HG03565 (cell line): Measurements from ENCODE around the gene AKAP12.
"Not testable (repeated sequence)": the region's sequence is repeated elsewhere in the genome, so short reads cannot be mapped to it uniquely, and the experiment has no call there.

Experiments
- ATAC-seq: cut with Tn5 transposase; IDR thresholded peaks from one replicate; pipeline ENCODE4 v1.9.1; 2021; ENCODE audit warnings: mild to moderate bottlenecking, moderate library complexity; ENCODE audit not compliant: unreplicated experiment

Gene AKAP12

GRCh38 chr6:151339369-151339768 lies 99.6 kb downstream of the AKAP12 start:
- no peak for ATAC-seq

DNA sequence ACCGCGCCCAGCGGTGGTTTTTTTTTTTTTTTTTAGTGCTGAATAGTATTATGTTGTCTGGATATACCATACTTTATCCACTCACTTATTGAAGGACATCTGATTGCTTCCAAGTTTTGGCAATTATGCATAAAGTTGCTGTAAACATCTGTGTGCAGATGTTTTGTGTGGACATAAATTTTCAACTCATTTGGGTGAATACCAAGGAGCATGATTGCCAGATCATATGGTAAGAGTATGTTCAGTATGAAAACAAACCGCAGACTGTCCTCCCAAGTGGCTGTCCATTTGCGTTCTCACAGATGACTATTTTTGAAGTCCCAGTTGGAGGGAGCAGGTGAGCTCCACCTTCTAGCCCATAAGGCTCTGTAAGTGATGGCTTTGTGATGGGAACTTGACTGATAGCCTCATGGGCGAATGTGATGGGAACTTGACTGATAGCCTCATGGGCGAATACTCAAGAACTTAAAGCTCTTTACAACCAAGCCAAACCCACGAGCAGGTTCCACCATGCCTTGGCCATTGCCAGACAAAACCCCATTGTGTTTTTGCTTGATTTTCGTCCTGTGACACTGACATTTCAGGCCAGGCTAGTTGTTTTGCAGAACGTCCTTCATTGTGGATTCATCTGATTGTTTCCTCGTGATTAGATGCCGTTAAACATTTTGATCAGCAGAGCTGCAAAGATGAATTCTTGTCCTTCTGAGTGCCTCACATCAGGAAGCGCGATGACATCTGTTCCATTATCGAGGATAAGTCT lies 100.6 kb downstream of the AKAP12 start:
- no peak for ATAC-seq

GRCh38 chr6:151341476-151342195 lies 101.9 kb downstream of the AKAP12 start:
- no peak for ATAC-seq

GRCh38 chr6:151342750-151343149 lies 103.0 kb downstream of the AKAP12 start:
- not testable (repeated sequence) for ATAC-seq

DNA sequence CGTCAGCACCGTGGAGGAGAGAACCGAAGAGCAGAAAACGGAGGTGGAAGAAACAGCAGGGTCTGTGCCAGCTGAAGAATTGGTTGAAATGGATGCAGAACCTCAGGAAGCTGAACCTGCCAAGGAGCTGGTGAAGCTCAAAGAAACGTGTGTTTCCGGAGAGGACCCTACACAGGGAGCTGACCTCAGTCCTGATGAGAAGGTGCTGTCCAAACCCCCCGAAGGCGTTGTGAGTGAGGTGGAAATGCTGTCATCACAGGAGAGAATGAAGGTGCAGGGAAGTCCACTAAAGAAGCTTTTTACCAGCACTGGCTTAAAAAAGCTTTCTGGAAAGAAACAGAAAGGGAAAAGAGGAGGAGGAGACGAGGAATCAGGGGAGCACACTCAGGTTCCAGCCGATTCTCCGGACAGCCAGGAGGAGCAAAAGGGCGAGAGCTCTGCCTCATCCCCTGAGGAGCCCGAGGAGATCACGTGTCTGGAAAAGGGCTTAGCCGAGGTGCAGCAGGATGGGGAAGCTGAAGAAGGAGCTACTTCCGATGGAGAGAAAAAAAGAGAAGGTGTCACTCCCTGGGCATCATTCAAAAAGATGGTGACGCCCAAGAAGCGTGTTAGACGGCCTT lies 110.0 kb downstream of the AKAP12 start:
- no peak for ATAC-seq

DNA sequence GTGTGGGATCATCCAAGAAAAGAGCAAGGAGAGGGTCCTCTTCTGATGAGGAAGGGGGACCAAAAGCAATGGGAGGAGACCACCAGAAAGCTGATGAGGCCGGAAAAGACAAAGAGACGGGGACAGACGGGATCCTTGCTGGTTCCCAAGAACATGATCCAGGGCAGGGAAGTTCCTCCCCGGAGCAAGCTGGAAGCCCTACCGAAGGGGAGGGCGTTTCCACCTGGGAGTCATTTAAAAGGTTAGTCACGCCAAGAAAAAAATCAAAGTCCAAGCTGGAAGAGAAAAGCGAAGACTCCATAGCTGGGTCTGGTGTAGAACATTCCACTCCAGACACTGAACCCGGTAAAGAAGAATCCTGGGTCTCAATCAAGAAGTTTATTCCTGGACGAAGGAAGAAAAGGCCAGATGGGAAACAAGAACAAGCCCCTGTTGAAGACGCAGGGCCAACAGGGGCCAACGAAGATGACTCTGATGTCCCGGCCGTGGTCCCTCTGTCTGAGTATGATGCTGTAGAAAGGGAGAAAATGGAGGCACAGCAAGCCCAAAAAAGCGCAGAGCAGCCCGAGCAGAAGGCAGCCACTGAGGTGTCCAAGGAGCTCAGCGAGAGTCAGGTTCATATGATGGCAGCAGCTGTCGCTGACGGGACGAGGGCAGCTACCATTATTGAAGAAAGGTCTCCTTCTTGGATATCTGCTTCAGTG lies 110.8 kb downstream of the AKAP12 start:
- no peak for ATAC-seq

- ATAC-seq, result no peak
Measured at GRCh38 chr6:151351146-151351700, 111.5 kb downstream of the AKAP12 start.

DNA sequence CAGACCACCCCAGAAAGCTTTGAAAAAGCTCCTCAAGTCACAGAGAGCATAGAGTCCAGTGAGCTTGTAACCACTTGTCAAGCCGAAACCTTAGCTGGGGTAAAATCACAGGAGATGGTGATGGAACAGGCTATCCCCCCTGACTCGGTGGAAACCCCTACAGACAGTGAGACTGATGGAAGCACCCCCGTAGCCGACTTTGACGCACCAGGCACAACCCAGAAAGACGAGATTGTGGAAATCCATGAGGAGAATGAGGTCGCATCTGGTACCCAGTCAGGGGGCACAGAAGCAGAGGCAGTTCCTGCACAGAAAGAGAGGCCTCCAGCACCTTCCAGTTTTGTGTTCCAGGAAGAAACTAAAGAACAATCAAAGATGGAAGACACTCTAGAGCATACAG lies 112.0 kb downstream of the AKAP12 start:
- ATAC-seq, result no peak

- ATAC-seq, result no peak
Measured at GRCh38 chr6:151352410-151353396, 112.9 kb downstream of the AKAP12 start.

DNA sequence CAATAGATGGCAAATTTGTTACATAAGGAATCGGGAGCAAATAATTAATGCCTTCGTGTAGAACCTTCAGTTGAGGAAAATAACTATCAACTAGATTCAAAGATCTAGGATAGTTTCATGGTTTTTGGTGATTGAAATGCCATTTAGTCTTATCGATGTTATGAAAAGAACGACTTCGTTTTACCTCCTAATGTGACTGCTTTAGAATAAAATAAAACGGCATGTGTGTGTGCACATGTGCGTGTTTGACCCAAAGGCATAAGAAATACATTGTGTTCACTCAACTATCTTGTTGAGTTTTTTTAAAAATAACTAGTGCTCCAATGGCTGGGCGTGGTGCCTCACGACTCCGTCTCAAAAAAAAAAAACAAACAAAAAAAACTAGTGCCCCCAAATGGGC lies 114.0 kb downstream of the AKAP12 start:
- ATAC-seq, result no peak

DNA sequence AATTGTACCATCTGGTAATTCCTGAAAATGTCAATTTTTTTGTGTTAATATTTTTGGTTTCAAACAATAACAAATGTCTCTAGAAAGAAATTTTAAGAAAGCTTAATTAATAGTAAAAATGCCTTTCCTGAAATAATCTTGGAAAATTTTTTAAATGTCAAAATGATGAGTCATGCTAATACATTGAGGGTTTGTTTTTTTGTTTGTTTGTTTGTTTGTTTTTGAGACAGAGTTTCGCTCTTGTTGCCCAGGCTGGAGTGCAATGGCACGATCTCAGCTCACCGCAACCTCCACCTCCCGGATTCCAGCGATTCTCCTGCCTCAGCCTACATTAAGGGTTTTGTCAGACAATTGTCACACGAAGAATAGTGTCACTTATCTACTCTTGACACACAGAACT lies 117.2 kb downstream of the AKAP12 start:
- ATAC-seq, result not testable (repeated sequence)

- no peak for ATAC-seq
Measured at GRCh38 chr6:151357758-151358436, 118.1 kb downstream of the AKAP12 start.

- ATAC-seq, result no peak
Measured at GRCh38 chr6:151358475-151358874, 118.7 kb downstream of the AKAP12 start.

DNA sequence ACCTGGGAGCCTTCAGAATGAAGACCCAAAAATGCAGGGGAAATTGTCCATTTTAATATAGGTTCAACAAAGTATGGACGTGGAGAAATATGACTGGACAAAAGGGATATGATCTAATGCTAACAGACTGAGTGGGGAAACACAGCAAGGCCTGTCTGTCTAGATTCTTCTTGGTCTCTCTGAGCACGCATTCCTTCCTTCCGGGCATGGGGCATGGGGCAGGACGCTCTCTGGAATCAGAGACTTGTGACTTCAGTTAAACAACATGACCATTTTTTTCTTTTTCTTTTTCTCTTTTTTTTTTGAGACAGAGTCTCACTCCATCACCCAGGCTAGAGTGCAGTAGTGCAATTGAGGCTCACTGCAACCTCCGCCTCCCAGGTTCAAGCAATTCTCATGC lies 119.7 kb downstream of the AKAP12 start:
- no peak for ATAC-seq

GRCh38 chr6:151365233-151365632 lies 125.5 kb downstream of the AKAP12 start:
- no peak for ATAC-seq

DNA sequence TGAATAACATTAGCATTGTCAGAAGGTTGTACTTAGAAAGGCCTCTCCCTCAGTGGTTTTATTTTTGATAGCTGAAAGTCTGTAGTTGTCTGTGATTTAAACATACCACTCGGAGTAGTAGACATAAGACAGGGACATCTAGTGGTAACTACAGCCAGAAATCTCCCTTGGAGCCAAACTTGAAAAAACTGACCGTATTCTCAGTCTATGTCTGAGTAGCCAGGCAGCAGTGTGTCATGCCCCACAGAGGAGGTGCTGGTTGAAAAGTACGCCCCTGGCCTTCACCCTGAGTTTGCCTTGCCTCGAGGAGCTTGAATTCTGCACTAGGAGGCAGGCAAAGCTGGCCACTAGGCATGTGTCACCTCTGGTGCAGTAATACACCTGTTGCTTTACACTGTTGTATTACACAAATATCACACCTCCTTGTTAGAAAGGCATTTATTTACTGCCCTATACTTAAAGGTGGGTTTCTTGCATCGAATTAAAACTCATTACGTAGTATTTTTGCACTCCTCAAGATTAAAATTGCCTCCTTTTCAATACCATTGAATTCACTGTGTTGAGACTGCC lies 130.8 kb downstream of the AKAP12 start:
- ATAC-seq, result no peak

DNA sequence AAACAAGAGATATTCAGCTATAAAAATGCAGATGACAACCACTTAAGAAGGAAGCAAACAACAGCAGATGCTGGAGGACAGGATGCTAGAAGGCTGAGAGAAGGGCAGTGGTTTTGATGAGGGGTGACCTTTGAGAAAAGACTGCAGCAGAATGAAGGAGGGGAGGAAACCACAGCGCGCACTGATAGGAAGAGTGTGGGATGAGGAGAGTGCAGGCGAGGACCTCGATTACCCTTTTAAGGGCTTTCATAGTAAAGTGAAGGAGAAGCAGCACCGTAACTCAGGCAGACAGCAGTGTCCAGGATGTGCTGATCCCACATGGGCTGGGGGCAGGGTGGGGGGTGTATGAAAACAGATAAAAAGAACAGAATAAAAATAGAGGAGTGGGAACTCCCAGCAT lies 132.4 kb downstream of the AKAP12 start:
- ATAC-seq, result no peak

GRCh38 chr6:151374036-151374683 lies 134.4 kb downstream of the AKAP12 start:
- ATAC-seq, result no peak
